HG02981 (cell line): Measurements from ENCODE around the gene PIK3IP1.

ENCODE experiments used
- ATAC-seq: cut with Tn5 transposase; IDR thresholded peaks from one replicate; pipeline ENCODE4 v1.9.1; 2021; ENCODE audit warnings: mild to moderate bottlenecking, moderate library complexity; ENCODE audit not compliant: unreplicated experiment

PIK3IP1 gene

GRCh38 chr22:31281733-31282132 lies 10.6 kb downstream of the PIK3IP1 start:
- no peak for ATAC-seq

GRCh38 chr22:31279821-31280505 lies 12.3 kb downstream of the PIK3IP1 start:
- no peak for ATAC-seq

- no peak for ATAC-seq
Measured at GRCh38 chr22:31279327-31279669, 13.0 kb downstream of the PIK3IP1 start.

- ATAC-seq = no peak
Measured at GRCh38 chr22:31278626-31279326, 13.5 kb downstream of the PIK3IP1 start.

GRCh38 chr22:31278151-31278621 lies 14.1 kb downstream of the PIK3IP1 start:
- no peak for ATAC-seq

GRCh38 chr22:31277741-31278140 lies 14.5 kb downstream of the PIK3IP1 start:
- ATAC-seq = no peak

- ATAC-seq = no peak
Measured at GRCh38 chr22:31276426-31277167, 15.7 kb downstream of the PIK3IP1 start.

- ATAC-seq = no peak
Measured at GRCh38 chr22:31275576-31275975, 16.7 kb downstream of the PIK3IP1 start.

- no peak for ATAC-seq
Measured at GRCh38 chr22:31275018-31275417, 17.3 kb downstream of the PIK3IP1 start.

GRCh38 chr22:31274017-31274416 lies 18.3 kb downstream of the PIK3IP1 start:
- no peak for ATAC-seq

GRCh38 chr22:31272522-31273446 lies 19.5 kb downstream of the PIK3IP1 start:
- no peak for ATAC-seq

GRCh38 chr22:31271485-31271884 lies 20.8 kb downstream of the PIK3IP1 start:
- ATAC-seq = no peak

- ATAC-seq = no peak
Measured at GRCh38 chr22:31271026-31271425, 21.3 kb downstream of the PIK3IP1 start.

- ATAC-seq = no peak
Measured at GRCh38 chr22:31269892-31270579, 22.3 kb downstream of the PIK3IP1 start.

- ATAC-seq = no peak
Measured at GRCh38 chr22:31268281-31268680, 24.0 kb downstream of the PIK3IP1 start.

- no peak for ATAC-seq
Measured at GRCh38 chr22:31263896-31264640, 28.2 kb downstream of the PIK3IP1 start.

- no peak for ATAC-seq
Measured at GRCh38 chr22:31262312-31263133, 29.8 kb downstream of the PIK3IP1 start.

GRCh38 chr22:31260474-31260856 lies 31.8 kb downstream of the PIK3IP1 start:
- ATAC-seq = no peak
